PC-9 (cell line): ENCODE results near the gene RPL37A.

Source experiments
- CTCF ChIP-seq: fragments of 200-600 bp; sonication (generic); conservative IDR thresholded peaks from 2 replicates; pipeline ENCODE4 v1.6.1; 2017; ENCODE audit warnings: mixed run types, antibody characterized with exemption, mild to moderate bottlenecking, moderate library complexity
- EZH2 ChIP-seq: fragments of 200-600 bp; sonication (generic); IDR thresholded peaks from 2 replicates; pipeline ENCODE4 v1.8.0; 2017; ENCODE audit warnings: antibody characterized with exemption, low read depth

- TF ChIP-seq CTCF = no peak
- TF ChIP-seq EZH2 = no peak
These were observed 6.6 kb upstream of the RPL37A start for GRCh38 chr2:216491793-216492596.
